ENCODE measurements around the gene KCNQ4. TPM values are rescaled to one million over a fixed set of nuclear protein-coding genes. Genes with fewer than 3 reads are reported as not detected.

The KCNQ4 gene
- polyA plus RNA-seq, 1 donor: 35.5 TPM

DNA sequence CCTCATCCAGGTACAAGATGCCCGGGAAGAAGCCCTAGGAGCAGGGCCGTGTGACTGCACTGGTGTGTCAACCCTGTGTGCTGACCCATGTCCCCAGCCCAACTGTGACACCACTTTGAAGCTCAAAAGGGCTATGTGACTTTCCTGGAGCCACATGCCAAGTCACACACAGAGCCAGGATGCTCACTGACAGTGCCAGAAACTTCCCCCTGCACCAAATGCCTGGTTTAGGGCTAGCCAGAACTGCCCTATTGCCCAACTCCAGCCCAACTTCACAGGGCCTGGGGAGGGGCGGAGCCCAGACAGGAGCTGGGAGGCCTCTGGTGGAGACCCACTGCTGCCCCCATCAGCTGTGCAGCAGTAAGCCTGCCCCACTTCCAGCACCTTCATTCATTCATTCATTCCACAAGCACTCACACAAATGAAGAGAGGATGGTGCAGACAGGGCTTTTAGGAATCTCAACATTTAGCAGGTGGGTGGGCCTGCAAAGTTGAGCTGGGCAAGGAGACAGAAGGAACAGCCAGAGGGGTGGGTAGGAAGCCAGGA, 36.7 kb downstream of the KCNQ4 start:
- no peak for DNase-seq (ENCODE audit: low read depth)

DNA sequence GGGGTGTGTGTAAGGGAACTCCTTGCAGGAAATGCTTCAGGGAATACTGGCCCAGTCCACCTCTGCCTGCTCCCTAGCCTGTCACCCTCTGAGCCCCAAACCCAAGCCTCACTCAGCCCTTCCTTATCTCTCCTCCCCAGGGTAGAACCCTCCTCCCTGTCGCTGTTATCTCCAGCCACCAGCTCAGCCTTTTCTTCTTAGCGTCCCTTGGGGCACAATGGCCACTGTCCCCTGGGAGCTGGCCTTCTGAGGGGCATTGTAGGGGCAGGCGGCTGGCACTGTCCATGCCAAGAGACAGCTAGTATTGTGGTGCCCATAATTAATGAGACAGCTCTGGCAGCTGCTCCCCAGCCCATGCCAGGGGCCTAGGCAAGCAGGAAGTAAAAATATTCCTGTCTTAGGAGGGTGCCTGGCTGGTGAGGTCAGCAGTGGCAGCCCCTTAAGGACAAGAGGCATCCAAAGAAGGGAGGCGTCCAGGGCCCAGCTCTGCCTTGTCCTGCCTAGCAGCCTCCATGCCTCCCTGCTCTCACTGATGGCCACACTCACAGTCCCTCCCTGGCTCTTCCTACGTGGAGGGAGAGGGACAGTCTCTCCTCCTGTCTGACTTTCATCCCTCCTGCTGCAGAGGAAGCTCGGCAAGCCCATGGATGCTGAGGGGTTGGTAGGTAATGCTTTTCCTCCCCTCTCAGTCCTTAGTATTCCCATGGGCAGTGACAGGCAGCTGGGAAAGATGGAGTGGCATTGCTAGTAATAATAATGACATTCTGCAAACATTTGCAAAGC, 37.5 kb downstream of the KCNQ4 start:
- no peak for DNase-seq (ENCODE audit: low read depth)

DNA sequence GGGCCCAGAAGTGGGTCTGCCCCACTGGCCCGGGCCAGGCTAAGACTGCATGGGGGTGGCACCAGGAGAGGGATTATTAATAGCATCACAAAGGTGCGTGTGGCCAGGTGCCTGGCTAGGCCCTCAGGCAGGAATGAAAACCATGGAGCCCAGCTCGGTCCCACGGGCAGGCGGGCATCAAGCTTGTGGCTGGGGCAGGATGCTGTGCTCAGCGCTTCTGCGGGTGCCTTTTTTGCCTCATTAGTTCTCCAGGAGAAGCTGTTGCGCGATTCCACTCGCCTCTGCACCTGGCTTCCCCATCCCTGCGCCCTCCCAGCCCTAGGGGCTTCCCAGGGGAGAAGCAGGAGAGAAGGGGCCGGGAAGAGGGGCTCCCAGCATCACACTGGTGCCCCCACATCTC, 39.3 kb downstream of the KCNQ4 start:
- no peak for DNase-seq (ENCODE audit: low read depth)

DNA sequence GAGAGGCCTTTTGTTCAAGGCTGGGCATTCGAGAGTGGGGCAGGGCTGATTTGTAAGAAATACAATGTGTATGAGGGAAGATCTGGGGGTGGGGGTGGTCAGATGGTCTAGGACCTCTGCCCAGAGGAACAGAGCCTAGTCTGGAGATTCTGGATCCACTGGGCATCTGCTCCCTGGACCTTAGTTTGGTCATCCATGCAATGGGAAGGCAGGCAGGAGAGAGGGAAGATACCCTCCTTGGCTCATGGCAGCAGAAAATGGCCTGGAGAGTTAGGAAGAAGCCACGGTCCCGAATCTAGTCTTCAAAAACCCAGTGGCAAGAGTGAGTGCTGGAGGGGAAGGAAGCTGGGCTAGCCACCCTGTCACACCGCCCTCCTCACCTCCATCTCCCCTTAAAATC, 39.8 kb downstream of the KCNQ4 start:
- DNase-seq (ENCODE audit: low read depth): no peak

DNA sequence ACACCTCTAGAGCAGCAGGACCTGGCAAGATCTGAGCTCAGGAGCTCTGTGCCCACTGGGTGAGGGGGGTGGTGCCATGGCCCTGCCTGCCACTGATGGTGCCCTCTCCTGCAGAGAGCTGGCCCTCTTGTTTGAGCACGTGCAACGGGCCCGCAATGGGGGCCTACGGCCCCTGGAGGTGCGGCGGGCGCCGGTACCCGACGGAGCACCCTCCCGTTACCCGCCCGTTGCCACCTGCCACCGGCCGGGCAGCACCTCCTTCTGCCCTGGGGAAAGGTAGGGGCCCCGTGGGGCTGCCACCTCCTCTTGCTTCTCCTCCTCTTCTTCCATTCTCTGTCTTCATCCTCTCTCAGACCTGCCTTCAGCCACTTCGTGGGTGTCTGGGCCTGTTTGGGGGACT, 40.4 kb downstream of the KCNQ4 start:
- no peak for DNase-seq (ENCODE audit: low read depth)

DNA sequence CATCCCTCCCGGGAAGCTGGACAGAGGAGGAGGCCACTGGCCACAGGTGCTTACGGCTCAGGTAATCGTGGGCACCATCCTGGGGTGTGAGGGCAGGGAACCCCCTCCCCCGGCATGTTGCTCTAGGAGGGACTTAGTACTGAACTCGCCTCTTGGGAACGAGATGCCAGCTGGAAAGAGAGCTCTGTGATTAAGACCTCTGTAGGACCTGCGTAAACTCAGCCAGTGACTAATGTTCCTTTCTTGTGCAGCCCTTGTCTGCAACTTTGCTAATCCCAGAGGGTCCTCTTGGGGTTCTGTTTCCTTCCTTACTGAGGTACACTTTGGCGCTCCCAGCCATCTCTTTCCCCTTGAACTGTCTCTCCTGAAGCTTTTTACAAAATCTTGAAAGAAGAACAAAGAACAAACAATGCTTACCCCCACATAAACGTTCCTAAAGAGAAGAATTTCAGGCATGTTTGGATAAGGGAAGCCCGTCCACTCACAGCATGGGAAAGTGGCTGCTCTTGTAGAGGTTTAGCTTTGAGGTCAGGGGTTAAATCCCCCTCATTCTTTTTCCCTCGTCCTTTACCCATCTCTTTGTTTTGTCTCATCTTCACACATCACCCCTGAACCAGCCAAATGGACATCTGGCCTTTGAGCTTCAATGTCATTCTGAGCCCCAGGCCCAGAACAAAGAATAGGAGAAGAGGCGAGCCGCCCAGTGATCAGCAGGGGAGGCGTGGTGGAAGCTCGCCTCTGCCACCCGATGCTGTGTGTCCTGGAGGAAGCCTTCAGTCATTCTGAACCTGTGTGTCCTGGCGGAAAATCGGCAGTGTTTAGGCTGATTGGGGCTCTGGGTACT, 41.2 kb downstream of the KCNQ4 start:
- DNase-seq (ENCODE audit: low read depth): no peak

DNA sequence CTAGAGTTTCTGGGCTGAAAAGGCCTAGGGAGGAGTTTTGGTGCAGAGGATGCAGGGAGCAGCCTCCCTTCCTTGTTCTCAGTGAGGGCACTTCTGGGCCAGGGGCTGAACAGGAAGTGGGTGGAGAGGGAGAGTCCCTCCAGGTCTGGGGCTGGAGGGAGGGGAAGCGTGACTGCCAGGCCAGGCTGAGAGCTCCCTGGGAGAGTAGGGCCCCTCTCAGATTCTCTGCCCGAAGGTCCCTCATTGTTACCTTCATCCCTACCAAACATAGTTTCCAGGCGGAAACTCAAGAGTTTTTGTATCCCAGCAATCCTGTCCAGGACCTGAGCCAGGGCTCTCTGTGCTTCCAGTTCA, 41.8 kb downstream of the KCNQ4 start:
- no peak for DNase-seq (ENCODE audit: low read depth)

DNA sequence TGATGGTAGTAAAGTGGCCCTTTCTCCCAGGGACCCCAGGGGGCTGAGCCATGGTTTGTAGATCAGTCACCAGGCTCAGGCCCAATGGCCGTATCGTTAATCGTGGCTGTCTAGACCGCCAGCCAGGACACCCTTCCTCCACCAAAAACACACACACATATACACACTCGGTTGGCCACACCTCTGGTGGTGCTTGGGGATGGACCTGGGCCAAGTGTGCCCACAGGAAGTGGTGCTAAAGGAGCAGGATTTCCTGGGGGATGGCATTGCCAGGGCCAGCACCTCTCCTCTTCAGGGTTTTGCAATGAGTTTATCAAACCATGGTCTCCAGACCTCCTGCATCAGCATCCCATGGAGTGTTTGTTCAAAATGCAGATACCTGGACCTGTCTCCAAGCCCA, 42.4 kb downstream of the KCNQ4 start:
- no peak for DNase-seq (ENCODE audit: low read depth)

DNA sequence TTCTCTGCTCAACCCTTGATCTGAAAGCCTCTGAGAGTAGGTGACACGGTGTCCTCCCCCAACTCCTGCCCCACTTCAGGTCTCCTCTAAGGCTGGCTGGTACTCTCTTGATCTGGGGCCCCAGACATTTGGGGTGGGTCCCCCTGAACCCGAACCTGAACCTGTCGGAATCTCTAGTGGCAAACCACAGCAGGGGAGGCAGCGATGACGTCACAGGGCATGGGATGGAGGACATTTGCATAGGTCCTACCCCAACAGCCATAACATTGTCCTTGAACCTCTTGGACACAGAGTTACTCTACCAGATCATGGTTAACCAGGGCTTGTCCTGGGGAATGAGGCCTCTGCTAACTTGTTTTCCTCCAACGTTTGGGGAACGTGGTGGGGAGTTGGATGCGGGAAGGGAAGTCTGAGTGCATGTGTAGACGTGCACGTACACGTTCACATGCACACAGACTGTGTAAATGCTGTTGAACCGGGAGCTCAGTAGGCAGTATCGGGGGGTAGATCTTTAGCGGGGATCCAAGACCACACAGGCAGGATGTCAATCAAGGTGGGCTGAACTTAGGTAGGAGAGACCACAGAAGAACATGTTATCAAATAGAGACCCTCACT, 46.2 kb downstream of the KCNQ4 start:
- DNase-seq (ENCODE audit: low read depth): no peak

DNA sequence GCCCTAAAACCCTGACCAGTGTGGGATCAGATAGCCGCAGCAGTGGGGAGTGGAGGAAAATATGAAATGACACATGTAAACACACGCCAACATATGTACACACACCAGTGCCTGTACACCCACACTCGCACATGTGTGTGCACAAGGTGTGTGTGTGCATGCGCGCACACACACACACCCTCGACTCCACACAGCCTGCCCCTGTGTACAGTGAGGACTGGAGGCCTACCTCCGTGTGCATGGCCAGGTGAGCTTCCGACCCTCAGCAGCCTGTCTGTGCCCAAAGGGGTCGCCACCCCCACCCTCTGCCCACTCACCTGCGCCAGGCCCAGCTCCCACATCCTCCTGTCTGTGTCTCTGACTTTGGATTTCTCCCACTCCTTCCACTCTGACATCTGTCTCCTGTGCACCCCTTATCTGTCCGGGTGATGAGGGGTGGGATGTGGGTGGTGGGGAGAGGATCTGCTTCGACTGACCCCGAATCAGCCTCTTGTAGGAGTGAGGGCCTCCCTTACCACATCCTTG, 46.9 kb downstream of the KCNQ4 start:
- no peak for DNase-seq (ENCODE audit: low read depth)

DNA sequence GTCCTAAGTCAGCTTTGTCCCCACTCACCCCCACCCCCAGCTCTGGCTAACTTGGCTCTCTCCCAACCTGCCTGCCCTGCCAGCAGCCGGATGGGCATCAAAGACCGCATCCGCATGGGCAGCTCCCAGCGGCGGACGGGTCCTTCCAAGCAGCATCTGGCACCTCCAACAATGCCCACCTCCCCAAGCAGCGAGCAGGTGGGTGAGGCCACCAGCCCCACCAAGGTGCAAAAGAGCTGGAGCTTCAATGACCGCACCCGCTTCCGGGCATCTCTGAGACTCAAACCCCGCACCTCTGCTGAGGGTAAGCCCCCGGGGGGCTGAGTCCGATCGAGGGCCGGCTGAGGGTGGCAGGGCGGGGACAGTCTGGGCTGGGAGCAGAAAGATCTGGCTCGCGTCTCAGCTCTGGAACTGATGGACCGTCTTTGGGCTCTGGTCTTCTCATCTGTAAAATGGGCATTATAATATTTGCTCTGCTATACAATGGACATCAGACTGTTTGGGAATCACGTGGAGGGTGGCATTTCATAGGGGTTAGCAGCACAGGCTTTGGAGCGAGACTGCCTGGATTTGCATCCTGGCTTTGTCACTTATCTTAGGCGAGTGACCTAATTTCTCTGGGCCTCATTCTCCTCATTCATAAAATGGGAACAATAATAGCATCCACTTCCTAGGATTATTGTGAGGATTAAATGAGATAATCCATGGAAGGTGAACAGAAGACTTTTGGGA, 47.6 kb downstream of the KCNQ4 start:
- DNase-seq (ENCODE audit: low read depth): no peak

DNA sequence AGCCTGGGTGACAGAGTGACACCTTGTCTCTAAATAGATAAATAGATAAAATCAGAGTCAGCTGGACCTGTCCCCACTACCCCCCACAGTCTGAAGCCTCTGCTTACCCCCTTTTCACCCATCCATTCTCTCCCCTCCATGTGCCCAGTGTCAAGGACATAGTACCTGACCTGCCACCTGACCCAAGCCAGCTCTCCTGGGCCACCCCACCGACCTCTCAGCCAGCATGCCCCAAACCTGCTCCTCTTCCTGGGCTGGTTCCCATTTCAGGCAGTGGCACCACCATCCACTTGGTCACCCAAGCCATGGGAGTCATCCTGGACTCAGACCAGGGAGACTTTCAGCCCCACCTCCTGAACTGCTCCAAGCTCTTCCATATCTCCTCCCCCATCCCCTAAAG, 50.4 kb downstream of the KCNQ4 start:
- no peak for DNase-seq (ENCODE audit: low read depth)

DNA sequence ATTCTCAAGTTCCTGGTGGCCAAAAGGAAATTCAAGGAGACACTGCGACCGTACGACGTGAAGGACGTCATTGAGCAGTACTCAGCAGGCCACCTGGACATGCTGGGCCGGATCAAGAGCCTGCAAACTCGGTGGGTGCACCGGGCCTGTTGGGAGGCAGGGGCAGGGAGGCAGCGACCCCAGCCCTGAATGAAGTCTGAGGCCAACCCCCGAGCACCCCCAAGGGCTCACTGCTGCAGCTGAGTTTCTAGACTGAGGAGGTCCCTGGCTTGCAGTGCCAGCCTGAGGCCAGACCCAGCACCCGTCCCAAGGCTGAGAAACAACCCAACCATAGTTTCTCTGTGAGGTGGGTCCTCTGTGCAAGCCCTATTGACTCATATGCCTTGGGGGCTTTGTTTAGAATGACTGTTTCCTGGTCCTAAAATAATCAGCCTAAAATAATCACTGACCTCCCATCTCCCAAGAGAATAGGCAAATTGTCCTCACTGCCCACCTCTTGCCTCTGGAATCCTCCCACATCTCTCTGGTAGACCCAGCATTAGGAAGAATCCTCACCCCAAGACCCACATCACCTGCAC, 51.5 kb downstream of the KCNQ4 start:
- DNase-seq (ENCODE audit: low read depth): no peak

DNA sequence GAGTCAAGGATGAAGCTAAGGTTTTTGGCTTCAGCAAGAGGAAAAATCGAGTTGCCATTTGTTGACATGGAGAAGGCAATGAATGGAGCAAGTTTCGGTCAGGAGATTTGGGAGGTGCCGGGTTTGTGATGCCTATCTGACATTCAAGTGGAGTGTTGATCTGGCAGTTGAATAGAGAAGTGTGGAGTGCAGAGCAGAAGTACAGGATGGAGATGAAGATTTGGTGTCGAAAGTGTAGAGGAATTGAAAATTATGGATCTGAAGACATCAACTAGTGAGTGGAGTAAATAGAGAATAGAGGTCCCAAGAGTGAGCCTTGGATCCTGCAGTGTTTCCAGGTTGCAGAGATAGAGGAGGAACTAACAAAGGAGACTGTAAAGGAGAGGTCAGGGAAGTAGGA, 52.7 kb downstream of the KCNQ4 start:
- DNase-seq (ENCODE audit: low read depth): no peak

DNA sequence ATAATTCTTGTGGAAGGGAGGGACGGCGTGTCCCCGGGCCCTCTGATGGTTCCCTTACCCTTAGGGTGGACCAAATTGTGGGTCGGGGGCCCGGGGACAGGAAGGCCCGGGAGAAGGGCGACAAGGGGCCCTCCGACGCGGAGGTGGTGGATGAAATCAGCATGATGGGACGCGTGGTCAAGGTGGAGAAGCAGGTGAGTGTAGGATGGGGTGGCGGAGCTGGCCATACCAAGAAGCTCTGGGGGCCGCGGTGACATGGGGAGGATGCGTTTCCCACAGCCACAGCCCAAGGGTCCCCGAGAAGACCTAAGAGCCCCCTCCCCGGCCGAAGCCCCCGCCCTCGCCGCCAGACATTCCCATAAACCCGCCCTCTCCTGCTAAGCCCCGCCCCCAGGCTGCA, 54.0 kb downstream of the KCNQ4 start:
- DNase-seq (ENCODE audit: low read depth): no peak

DNA sequence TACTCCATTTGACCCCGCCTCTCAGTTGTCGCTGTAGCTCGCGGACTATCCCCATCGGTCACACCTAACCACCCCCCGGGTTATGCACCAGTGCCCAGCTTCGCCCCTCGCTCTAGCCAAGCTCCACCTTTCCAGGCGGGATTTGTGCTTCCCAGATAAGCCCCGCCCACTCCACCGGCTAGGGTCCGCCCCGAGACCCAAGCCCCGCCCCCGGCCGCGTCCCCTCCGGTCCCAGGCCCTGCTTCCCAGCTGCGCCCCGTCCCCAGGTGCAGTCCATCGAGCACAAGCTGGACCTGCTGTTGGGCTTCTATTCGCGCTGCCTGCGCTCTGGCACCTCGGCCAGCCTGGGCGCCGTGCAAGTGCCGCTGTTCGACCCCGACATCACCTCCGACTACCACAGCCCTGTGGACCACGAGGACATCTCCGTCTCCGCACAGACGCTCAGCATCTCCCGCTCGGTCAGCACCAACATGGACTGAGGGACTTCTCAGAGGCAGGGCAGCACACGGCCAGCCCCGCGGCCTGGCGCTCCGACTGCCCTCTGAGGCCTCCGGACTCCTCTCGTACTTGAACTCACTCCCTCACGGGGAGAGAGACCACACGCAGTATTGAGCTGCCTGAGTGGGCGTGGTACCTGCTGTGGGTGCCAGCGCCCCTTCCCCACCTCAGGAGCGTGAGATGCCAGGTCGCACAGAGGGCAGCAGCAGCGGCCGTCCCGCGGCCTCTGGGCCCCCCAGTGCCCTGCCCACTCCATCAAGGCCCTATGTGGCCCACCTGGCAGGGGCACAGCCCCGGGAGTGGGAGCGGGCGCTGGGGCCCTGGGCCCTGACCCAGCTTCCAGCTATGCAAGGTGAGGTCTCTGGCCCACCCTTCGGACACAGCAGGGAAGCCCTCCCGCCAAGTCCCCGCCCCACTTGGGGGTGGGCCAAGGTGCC, 54.7 kb downstream of the KCNQ4 start:
- no peak for DNase-seq (ENCODE audit: low read depth)

DNA sequence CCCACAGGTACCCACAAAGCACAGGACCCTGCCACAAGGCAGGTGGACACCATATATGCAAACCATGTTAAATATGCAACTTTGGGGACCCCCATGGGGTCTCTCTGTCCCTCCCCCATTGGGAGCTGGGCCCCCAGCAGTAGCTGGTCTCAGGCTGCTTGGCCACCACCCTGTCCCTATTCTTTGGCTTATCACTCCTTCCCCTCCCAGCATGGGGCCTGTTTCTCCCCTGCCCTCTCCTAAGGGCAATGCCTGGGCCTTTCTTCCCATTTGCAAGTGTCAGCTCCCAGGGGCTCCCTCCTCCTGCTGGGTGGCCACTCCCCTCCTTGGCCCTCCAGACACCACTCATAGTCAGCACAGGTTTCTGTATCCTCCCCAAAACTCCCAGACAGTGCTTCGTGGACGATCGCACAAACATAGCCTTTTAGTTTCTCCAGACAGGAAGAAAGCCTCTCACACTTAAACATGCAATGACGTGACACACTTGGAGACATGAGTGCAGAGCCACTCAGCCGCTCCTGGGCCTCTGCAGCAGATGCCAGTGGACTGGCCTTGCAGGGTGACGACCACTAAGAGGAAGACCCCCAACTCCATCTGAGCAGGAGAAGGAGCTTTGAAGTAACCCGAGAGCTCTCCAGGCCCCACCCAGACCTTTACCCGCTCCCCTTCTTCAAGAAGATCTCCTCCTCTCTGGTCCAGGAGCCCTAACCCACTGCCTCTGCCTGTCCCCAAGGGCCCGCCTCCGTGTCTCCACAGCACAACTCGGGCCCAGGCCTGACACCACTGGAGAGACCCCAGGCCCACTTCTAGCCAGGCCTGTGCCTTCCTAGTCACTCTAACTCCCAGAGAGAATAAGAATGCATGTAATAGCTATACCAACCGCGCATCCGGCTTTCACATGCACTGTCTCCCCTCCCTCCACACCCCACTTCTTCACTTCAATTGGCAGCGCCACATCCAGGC, 55.7 kb downstream of the KCNQ4 start:
- DNase-seq (ENCODE audit: low read depth): no peak

DNA sequence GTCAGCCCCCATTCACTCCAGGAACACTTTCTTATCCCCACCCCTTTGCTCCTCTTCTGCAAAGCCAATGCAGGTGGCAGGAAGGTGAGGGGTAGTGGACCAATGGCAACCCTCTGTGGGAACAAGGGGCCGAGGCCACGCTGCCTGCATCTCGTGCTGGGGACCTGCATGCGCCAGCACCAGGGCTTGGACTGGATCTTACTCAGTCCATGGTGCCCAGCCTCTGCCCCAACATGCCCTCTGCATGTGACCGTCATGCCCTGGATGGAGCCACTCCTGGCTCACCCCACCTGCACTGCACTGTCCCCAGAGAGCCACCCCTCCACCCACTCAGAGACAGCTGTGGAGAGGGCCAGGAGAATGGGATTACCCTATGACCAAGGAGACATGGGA, 56.4 kb downstream of the KCNQ4 start:
- DNase-seq (ENCODE audit: low read depth): no peak

All from forelimb muscle (tissue), 1 donor.